Left lung (tissue), 10 donors: Measurements from ENCODE around the gene RNF31. TPM values are rescaled to one million over a fixed set of nuclear protein-coding genes. Genes with fewer than 3 reads are reported as not detected.

Experiments used
- ATAC-seq: fragments of 200-7000 bp; cut with Tn5 transposase; one replicate; pipeline ENCODE4 v1.9.1; 2020; ENCODE audit warnings: moderate library complexity
- DNase-seq, 4 donors: peaks; one replicate each; pipeline ENCODE4 v3.0.0-alpha.2; 2013 to 2020
- H3K27ac ChIP-seq, 2 donors: fragments of 200-600 bp; sonication (generic) in 1 of 2; one replicate each; pipeline versions ENCODE4 v1.5.0 to v1.8.0; 2020 to 2021
- H3K27me3 ChIP-seq, 2 donors: fragments of 200-600 bp; sonication (generic) in 1 of 2; one replicate each; pipeline versions ENCODE4 v1.5.0 to v1.8.0; 2020 to 2021
- H3K36me3 ChIP-seq, 2 donors: fragments of 200-600 bp; sonication (generic) in 1 of 2; one replicate each; pipeline versions ENCODE4 v1.5.0 to v1.8.0; 2020 to 2021
- H3K4me1 ChIP-seq, 2 donors: fragments of 200-600 bp; one replicate each; pipeline ENCODE4 v1.8.0; 2021
- H3K4me3 ChIP-seq, 2 donors: fragments of 200-600 bp; sonication (generic) in 1 of 2; one replicate each; pipeline versions ENCODE4 v1.5.0 to v1.8.0; 2020 to 2021; ENCODE audit warnings: mild to moderate bottlenecking in 1 of 2
- H3K9me3 ChIP-seq, 2 donors: fragments of 200-600 bp; sonication (generic) in 1 of 2; one replicate each; pipeline versions ENCODE4 v1.5.0 to v1.8.0; 2020 to 2021
- intact Hi-C, 2 donors: fragments of 100-400 bp; cut with DNase I; formaldehyde crosslinking; loops; one replicate each; pipeline versions ENCODE4 v1.11.2 to v1.14.2; 2022
- polyA plus RNA-seq, 6 donors: library from polyadenylated mRNA; unstranded; fragments of 120-200 nt; gene quantifications; one replicate each; pipeline ENCODE4 v1.2.1, GENCODE V29; 2013; ENCODE audit not compliant: insufficient read length in 6 of 6
- total RNA-seq, 2 donors: library from RNA; stranded (reverse); fragmentation: NEBNext Ultra II Directional; extraction: Animal tissue kit (Norgen Biotek cat#: 25700); gene quantifications; one replicate each; pipeline ENCODE4 v1.2.1, GENCODE V29; 2021
- TF ChIP-seq, protein P1 (sequence below), 2 donors: fragments of 200-600 bp; sonication (generic) in 1 of 2; IDR thresholded peaks; one replicate each; pipeline versions ENCODE4 v1.5.0 to v1.8.0; 2021; ENCODE audit warnings: antibody characterized with exemption in 2 of 2
- donor health status: DM: no; HTN: yes; CAD: no.
- donor health status: DM: no; HTN: no; CAD: no.

Gene RNF31
- total and polyA plus RNA-seq, 8 donors, result 42.4 to 69.9 (median 54.6) TPM

DNA sequence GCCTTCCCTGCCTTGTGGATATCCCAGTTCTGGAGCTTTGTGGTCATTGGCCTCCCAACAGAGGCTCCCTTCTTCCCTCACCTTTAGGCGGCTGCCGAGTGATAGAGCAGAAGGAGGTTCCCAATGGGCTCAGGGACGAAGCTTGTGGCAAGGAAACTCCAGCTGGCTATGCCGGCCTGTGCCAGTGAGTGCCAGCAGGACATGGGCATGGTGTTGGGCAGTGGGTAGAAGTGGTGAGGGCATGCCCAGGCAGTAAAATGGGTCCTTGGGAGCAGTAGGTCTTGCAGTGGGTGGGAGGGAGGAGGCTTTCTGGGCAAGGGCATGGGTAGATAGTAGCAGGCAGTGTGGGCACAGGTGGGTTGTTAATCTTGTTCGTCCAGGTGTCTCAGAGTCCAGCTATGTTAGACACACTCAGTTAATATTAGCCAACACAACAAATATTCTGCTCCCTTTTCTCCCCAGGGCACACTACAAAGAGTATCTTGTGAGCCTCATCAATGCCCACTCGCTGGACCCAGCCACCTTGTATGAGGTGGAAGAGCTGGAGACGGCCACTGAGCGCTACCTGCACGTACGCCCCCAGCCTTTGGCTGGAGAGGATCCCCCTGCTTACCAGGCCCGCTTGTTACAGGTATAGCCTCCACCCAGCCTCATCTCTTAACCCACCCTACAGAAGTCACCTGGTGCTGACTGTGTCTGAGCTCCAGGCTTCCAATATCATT lies 12.6 kb downstream of the RNF31 start:
- Histone ChIP-seq H3K4me1 (peaks cover 14 to 40% of the 10 kb centered on the region in 2 donors), H3K4me3 (no peak overlapping the region), H3K36me3 (peaks cover 0 to 86% of the 10 kb centered on the region in 2 donors), H3K27ac (peak overlapping the region in 1 of 2 donors; percentile 96), H3K9me3 (no peaks in the 10 kb centered on the region), H3K27me3 (no peaks in the 10 kb centered on the region)
- TF ChIP-seq, protein P1, sequence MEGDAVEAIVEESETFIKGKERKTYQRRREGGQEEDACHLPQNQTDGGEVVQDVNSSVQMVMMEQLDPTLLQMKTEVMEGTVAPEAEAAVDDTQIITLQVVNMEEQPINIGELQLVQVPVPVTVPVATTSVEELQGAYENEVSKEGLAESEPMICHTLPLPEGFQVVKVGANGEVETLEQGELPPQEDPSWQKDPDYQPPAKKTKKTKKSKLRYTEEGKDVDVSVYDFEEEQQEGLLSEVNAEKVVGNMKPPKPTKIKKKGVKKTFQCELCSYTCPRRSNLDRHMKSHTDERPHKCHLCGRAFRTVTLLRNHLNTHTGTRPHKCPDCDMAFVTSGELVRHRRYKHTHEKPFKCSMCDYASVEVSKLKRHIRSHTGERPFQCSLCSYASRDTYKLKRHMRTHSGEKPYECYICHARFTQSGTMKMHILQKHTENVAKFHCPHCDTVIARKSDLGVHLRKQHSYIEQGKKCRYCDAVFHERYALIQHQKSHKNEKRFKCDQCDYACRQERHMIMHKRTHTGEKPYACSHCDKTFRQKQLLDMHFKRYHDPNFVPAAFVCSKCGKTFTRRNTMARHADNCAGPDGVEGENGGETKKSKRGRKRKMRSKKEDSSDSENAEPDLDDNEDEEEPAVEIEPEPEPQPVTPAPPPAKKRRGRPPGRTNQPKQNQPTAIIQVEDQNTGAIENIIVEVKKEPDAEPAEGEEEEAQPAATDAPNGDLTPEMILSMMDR (IDR thresholded peaks at IDR 0.05), result no peak
- no peak for ATAC-seq
- peak in 1 of 4 donors; percentile 59 for DNase-seq
- intact Hi-C loops, result no loop called here

DNA sequence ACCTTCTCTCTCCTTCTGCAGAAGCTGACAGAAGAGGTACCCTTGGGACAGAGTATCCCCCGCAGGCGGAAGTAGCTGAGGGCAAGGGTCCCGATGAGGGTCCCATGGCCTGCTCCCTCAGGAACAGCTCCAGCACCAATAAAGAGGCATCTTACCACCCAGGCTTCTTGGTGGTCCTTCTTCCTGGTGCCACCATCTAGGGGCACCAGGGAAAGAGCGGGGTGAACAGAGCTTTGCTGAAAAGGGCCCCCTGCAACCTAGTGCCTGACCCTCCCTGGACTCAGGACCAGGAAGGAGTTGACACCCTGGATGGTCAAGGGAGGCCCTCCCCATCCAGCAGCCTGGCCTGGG lies 13.2 kb downstream of the RNF31 start:
- intact Hi-C loops, result no loop called here
- H3K4me3 ChIP-seq, result no peak overlapping the region
- peaks cover 0 to 86% of the 10 kb centered on the region in 2 donors for H3K36me3 ChIP-seq
- peaks cover 14 to 45% of the 10 kb centered on the region in 2 donors for H3K4me1 ChIP-seq
- H3K9me3 ChIP-seq, result no peaks in the 10 kb centered on the region
- H3K27me3 ChIP-seq, result no peaks in the 10 kb centered on the region
- DNase-seq, result no peak
- H3K27ac ChIP-seq, result peak overlapping the region; percentile 93 to 96
- TF ChIP-seq, protein P1 (IDR thresholded peaks at IDR 0.05), result no peak
- ATAC-seq, result no peak

DNA sequence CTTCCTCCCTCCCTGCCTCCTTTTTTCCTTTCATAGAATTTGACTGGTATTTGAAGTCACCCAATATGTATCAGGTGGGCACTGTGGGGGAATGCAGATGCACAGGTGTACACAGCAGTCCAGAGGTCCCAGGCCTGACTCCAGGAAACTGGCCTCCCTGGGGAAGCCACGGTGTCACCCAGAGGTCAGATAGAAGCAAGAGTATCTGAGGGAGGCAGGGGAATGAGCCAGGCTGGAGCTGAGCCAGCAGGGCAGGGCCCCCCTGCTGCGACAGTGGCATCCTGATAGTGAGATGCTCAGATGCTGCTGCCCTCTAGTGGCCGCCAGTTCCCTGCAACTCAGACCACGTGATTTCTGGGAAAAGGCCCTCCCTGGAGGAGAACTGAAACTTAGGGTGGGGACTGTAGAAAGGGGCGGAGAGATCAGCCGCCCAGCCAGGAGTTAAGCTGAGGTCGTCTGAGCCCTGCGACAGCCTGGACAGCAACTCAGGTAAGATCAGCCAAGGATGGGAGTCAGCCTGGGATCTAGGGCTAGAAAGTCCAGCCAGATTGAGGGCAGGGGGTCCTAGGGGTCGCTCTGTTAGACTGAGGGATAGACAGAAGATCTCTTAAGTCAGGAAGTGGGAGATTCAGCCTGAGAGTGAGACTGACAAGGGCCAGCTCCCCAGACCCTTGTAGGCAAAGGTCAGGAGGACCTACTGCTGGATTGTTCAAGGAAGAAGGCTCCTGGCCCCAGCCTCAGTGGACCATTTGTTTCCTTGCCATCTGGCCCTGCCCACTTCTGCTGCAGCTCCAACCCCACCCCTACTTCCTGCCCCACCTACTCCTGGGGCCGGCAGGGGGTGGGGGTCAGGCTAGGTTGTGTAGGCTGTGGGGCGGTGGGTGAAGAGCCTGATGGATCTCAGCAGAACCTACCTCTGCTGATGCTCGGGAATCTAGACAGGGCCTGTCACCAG lies 13.8 kb downstream of the RNF31 start, which contains the start of gene IRF9:
Gene IRF9 (plus strand): TSS at position 416 of the 955 bp plus-strand sequence. CDS start 880 bp downstream, outside the sequence.
- peaks cover 0 to 86% of the 10 kb centered on the region in 2 donors for H3K36me3 ChIP-seq
- H3K27ac ChIP-seq, result peak within 1 kb of the TSS; percentile 93 to 96
- peak; percentile 96 for ATAC-seq
- H3K4me1 ChIP-seq, result peaks cover 14 to 51% of the 10 kb centered on the region in 2 donors
- peak; percentile 91 to 95 (median 94) for DNase-seq
- peak within 1 kb of the TSS; percentile 80 to 87 for H3K4me3 ChIP-seq
- no peaks in the 10 kb centered on the region for H3K9me3 ChIP-seq
- intact Hi-C loops, result no loop called here
- no peaks in the 10 kb centered on the region for H3K27me3 ChIP-seq
- TF ChIP-seq, protein P1 (IDR thresholded peaks at IDR 0.05), result peak; percentile 94 to 96

DNA sequence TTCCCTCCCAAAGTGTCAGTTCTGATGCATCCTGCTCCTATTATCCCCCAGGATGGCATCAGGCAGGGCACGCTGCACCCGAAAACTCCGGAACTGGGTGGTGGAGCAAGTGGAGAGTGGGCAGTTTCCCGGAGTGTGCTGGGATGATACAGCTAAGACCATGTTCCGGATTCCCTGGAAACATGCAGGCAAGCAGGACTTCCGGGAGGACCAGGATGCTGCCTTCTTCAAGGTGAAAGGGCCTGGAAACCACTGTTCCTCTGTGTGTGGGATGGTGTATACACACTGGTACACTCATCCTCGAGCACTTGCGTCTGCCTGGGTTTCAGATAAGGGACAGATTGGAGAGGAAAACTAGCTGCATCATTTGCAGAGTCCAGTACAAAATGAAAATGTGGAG lies 14.8 kb downstream of the RNF31 start:
- Histone ChIP-seq H3K4me3 (peak overlapping the region; percentile 80 to 87), H3K9me3 (no peaks in the 10 kb centered on the region), H3K4me1 (peaks cover 14 to 61% of the 10 kb centered on the region in 2 donors), H3K27me3 (no peaks in the 10 kb centered on the region), H3K36me3 (peaks cover 0 to 86% of the 10 kb centered on the region in 2 donors), H3K27ac (peak overlapping the region in 1 of 2 donors; percentile 96)
- intact Hi-C loops, result no loop called here
- TF ChIP-seq, protein P1 (IDR thresholded peaks at IDR 0.05), result no peak
- no peak for ATAC-seq
- peak in 1 of 4 donors; percentile 53 for DNase-seq
